CD14-positive monocyte (primary cell): ENCODE measurements around the gene PAK5. TPM values are rescaled to one million over a fixed set of nuclear protein-coding genes. Genes with fewer than 3 reads are reported as not detected.

Experiments used
- DNase-seq, 3 donors: peaks; one replicate each; pipeline ENCODE4 v3.0.0-alpha.2; 2011 to 2022
- H2AFZ ChIP-seq: 2 replicates; pipeline ENCODE4 v1.6.0; 2012; ENCODE audit warnings: mild to moderate bottlenecking, low read depth, low read length, inconsistent platforms; ENCODE audit not compliant: insufficient read depth, poor library complexity, severe bottlenecking
- H3K27ac ChIP-seq, 2 donors: 1 replicate in 1 of 2; 2 replicates in 1 of 2; pipeline ENCODE4 v1.5.1; 2012 to 2013; ENCODE audit warnings: low read length in 2 of 2, control low read depth in 1 of 2, inconsistent platforms in 1 of 2, low read depth in 1 of 2, mild to moderate bottlenecking in 1 of 2
- H3K27me3 ChIP-seq, 2 donors: one replicate each; pipeline versions ENCODE4 v1.6.0 to v1.6.1; 2011 to 2013; ENCODE audit warnings: low read length in 2 of 2; ENCODE audit not compliant: control insufficient read depth in 2 of 2, insufficient read depth in 2 of 2
- H3K36me3 ChIP-seq, 2 donors: replicated peaks in 1 of 2; 1 replicate in 1 of 2; 2 replicates in 1 of 2; pipeline versions ENCODE4 v1.5.1 to v1.6.1; 2012 to 2013; ENCODE audit warnings: low read length in 2 of 2, control low read depth in 1 of 2, inconsistent platforms in 1 of 2, mild to moderate bottlenecking in 1 of 2; ENCODE audit not compliant: insufficient read depth in 2 of 2, control insufficient read depth in 1 of 2
- H3K4me1 ChIP-seq, 2 donors: 1 replicate in 1 of 2; 2 replicates in 1 of 2; pipeline versions ENCODE4 v1.5.1 to v1.6.1; 2012 to 2013; ENCODE audit warnings: low read length in 2 of 2, control low read depth in 1 of 2, inconsistent platforms in 1 of 2, mild to moderate bottlenecking in 1 of 2, moderate library complexity in 1 of 2; ENCODE audit not compliant: insufficient read depth in 2 of 2, control insufficient read depth in 1 of 2
- H3K4me2 ChIP-seq: replicated peaks from 2 replicates; pipeline ENCODE3; 2012; ENCODE audit warnings: low read length, moderate library complexity, mild to moderate bottlenecking; ENCODE audit not compliant: poor library complexity, severe bottlenecking; ENCODE audit errors: extremely low read depth
- H3K4me3 ChIP-seq, 3 experiments: fragments of 200-600 bp in 1 of 3; sonication (generic) in 1 of 3; replicated peaks in 1 of 3; 1 replicate in 2 of 3; 2 replicates in 1 of 3; pipeline ENCODE4 v1.5.1; 2011 to 2013; ENCODE audit warnings: low read length in 3 of 3, mild to moderate bottlenecking in 3 of 3, control low read depth in 2 of 3, low read depth in 2 of 3, inconsistent platforms in 1 of 3, moderate library complexity in 1 of 3
- H3K79me2 ChIP-seq: 2 replicates; pipeline ENCODE4 v1.6.0; 2012; ENCODE audit warnings: mild to moderate bottlenecking, control low read depth, inconsistent platforms, low read length, moderate library complexity; ENCODE audit not compliant: insufficient read depth
- H3K9ac ChIP-seq: 2 replicates; pipeline ENCODE4 v1.6.0; 2017; ENCODE audit warnings: low read length, mild to moderate bottlenecking; ENCODE audit not compliant: insufficient read depth, poor library complexity, severe bottlenecking
- H3K9me3 ChIP-seq, 2 donors: replicated peaks in 1 of 2; 1 replicate in 1 of 2; 2 replicates in 1 of 2; pipeline versions ENCODE4 v1.5.1 to v1.6.1; 2012 to 2013; ENCODE audit warnings: low read length in 2 of 2, control low read depth in 1 of 2; ENCODE audit not compliant: control insufficient read depth in 1 of 2, insufficient read depth in 1 of 2
- H4K20me1 ChIP-seq: 2 replicates; pipeline ENCODE4 v1.6.0; 2012; ENCODE audit warnings: mild to moderate bottlenecking, low read length, control low read depth, moderate library complexity; ENCODE audit not compliant: insufficient read depth
- H3K27ac Mint-ChIP-seq, 7 donors: one replicate each; pipeline ENCODE4 v1.8.0; 2020; ENCODE audit warnings: mild to moderate bottlenecking in 7 of 7, mixed read lengths in 7 of 7, moderate library complexity in 6 of 7, inconsistent platforms in 2 of 7
- H3K27me3 Mint-ChIP-seq, 3 donors: one replicate each; pipeline ENCODE4 v1.8.0; 2021 to 2022; ENCODE audit warnings: low read depth in 3 of 3, mild to moderate bottlenecking in 3 of 3, mixed read lengths in 3 of 3, moderate library complexity in 3 of 3, inconsistent platforms in 1 of 3
- H3K36me3 Mint-ChIP-seq, 2 donors: one replicate each; pipeline ENCODE4 v1.8.0; 2020; ENCODE audit warnings: mixed read lengths in 2 of 2, inconsistent platforms in 1 of 2, mild to moderate bottlenecking in 1 of 2
- H3K4me1 Mint-ChIP-seq: one replicate; pipeline ENCODE4 v1.8.0; 2020; ENCODE audit warnings: mild to moderate bottlenecking, mixed read lengths
- H3K4me3 Mint-ChIP-seq, 2 donors: one replicate each; pipeline ENCODE4 v1.8.0; 2020; ENCODE audit warnings: mild to moderate bottlenecking in 2 of 2, mixed read lengths in 2 of 2, moderate library complexity in 1 of 2
- H3K9me3 Mint-ChIP-seq, 7 donors: one replicate each; pipeline ENCODE4 v1.8.0; 2020 to 2022; ENCODE audit warnings: mixed read lengths in 7 of 7, mild to moderate bottlenecking in 6 of 7, moderate library complexity in 6 of 7, inconsistent platforms in 2 of 7
- CTCF ChIP-seq: fragments of 200-600 bp; IDR thresholded peaks from one replicate; pipeline ENCODE4 v1.8.0; 2022; ENCODE audit warnings: antibody characterized with exemption, mild to moderate bottlenecking
- WGBS: methylation state at CpG from one replicate; pipeline ENCODE4 v1.1.5; 2013; ENCODE audit warnings: missing lambda C conversion rate; ENCODE audit not compliant: insufficient coverage; 5-methylcytosine and 5-hydroxymethylcytosine counted together
- intact Hi-C, 2 donors: fragments of 100-400 bp; cut with micrococcal nuclease; formaldehyde crosslinking; loops; one replicate each; pipeline versions ENCODE4 v1.15.0 to v1.15.1; 2023
- polyA plus RNA-seq, 3 donors: library from polyadenylated mRNA; depleted of rRNA in 1 of 3; unstranded in 2 of 3; stranded (reverse) in 1 of 3; fragments of 300-500 nt in 2 of 3; fragments of >200 nt in 1 of 3; fragmentation: Illumina TruSeq in 2 of 3; gene quantifications; 1 replicate in 2 of 3; 2 replicates in 1 of 3; pipeline ENCODE4 v1.2.3, GENCODE V29; 2012 to 2021

Gene PAK5
- polyA plus RNA-seq, 3 donors = not detected

- Mint-ChIP-seq H3K4me3 (no peak overlapping the region), H3K27me3 (peaks cover 28 to 40% (median 31%) of the 10 kb centered on the region in 3 donors), H3K27ac (no peak overlapping the region), H3K9me3 (peaks cover 0 to 12% (median 5%) of the 10 kb centered on the region in 7 donors), H3K4me1 (no peaks in the 10 kb centered on the region), H3K36me3 (no peaks in the 10 kb centered on the region)
- H3K27ac ChIP-seq = no peak overlapping the region
- H3K4me2 ChIP-seq = no peak overlapping the region
- DNase-seq = no peak
- no CpG with 5 or more reads among the region's 5 CpGs for WGBS
- no peak for TF ChIP-seq CTCF
- H2AFZ ChIP-seq = no peak overlapping the region
- peaks cover 32 to 34% of the 10 kb centered on the region in 2 donors for H3K27me3 ChIP-seq
- no peak overlapping the region for H3K4me3 ChIP-seq
- H3K36me3 ChIP-seq = no peaks in the 10 kb centered on the region
- H3K9ac ChIP-seq = no peak overlapping the region
- peaks cover 4 to 7% of the 10 kb centered on the region in 2 donors for H3K9me3 ChIP-seq
- no peaks in the 10 kb centered on the region for H3K4me1 ChIP-seq
- no peaks in the 10 kb centered on the region for H3K79me2 ChIP-seq
- H4K20me1 ChIP-seq = no peaks in the 10 kb centered on the region
- intact Hi-C loops = loop anchor here (1.0 to 10.0 kb wide), 3 partner anchors 84 to 199 kb away; no protein-coding TSS in a partner anchor
Measured at GRCh38 chr20:9608639-9609340, 230.1 kb downstream of the PAK5 start.

GRCh38 chr20:9602847-9603183, 236.1 kb downstream of the PAK5 start:
- no peaks in the 10 kb centered on the region for H3K9me3 ChIP-seq
- WGBS = 26% methylated on average over 3 of the region's 4 CpGs
- no peaks in the 10 kb centered on the region for H3K36me3 ChIP-seq
- Mint-ChIP-seq H3K27me3 (peaks cover 11 to 28% (median 16%) of the 10 kb centered on the region in 3 donors), H3K9me3 (peaks cover 0 to 6% (median 0%) of the 10 kb centered on the region in 7 donors), H3K36me3 (no peaks in the 10 kb centered on the region), H3K4me1 (no peaks in the 10 kb centered on the region), H3K4me3 (no peak overlapping the region), H3K27ac (no peak overlapping the region)
- no peak overlapping the region for H3K27ac ChIP-seq
- no peaks in the 10 kb centered on the region for H3K4me1 ChIP-seq
- H3K9ac ChIP-seq = no peak overlapping the region
- DNase-seq = no peak
- no peaks in the 10 kb centered on the region for H3K79me2 ChIP-seq
- TF ChIP-seq CTCF = no peak
- H2AFZ ChIP-seq = no peak overlapping the region
- H3K4me3 ChIP-seq = no peak overlapping the region
- H3K4me2 ChIP-seq = no peak overlapping the region
- no peaks in the 10 kb centered on the region for H4K20me1 ChIP-seq
- peaks cover 9 to 20% of the 10 kb centered on the region in 2 donors for H3K27me3 ChIP-seq
- intact Hi-C loops = loop anchor here (10.0 kb wide), 2 partner anchors 78 to 128 kb away; no protein-coding TSS in a partner anchor
